NCI-H2196 treated with DMSO at 0.1 percent for 48 hours (cell line): ENCODE data around the gene TMEM238L.

Source experiments
- DNase-seq: peaks from one replicate; lab custom pipeline; 2025; ENCODE audit not compliant: unreplicated experiment; lab: John Stamatoyannopoulos, UW

Gene TMEM238L

DNA sequence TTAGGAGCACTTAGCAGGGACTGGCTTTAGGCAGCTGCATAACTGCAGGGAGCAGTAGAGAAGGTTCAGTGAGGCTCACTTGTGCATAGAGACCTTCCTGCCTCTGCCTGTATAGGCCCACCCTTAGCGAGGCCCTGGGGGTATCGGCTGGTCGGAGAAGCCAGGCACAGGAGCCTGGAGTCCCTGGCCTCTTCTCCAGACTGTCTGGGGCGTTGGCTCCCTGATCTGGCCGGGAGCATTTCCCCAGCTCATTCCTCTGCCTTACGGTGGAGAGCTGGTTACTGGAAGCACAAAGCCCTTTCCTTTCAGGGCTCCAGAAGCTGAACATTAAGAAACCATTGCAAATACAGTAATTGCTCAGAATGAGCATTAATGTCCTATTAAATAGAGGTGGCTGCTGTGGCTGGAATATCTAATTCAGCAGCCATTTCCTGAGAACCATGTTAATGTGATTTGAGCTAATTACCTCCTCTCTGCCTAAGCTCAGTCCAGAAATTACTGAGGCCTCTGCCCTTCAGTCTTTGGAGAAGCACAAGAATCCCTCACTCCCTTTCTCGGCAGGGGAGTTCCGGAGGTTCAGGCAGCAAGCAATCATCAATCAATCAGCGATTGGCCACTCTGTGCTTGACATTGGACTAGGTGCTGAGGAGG lies 55.2 kb downstream of the TMEM238L start:
- DNase-seq: no peak

GRCh38 chr17:10745231-10745630 lies 58.7 kb downstream of the TMEM238L start:
- no peak for DNase-seq
